Panc1 (cell line): ENCODE results near the gene BCO2. TPM values are rescaled to one million over a fixed set of nuclear protein-coding genes. Genes with fewer than 3 reads are reported as not detected.

Source experiments
- ATAC-seq: fragments of 200-7000 bp; cut with Tn5 transposase; 2 replicates; pipeline ENCODE4 v1.9.1; 2020; ENCODE audit warnings: mild to moderate bottlenecking, moderate library complexity
- BruUV-seq: library from RNA; stranded (reverse); fragments of 400-500 nt; replicated peaks from 2 replicates; lab custom pipeline; 2021; lab: Mats Ljungman, UMichigan
- CTCF ChIA-PET: fragments of 300-600 bp; sonication (Branson Sonifier 250); formaldehyde crosslinking; loops from one replicate; lab custom pipeline; 2022; ENCODE audit warnings: antibody characterized with exemption; lab: Charles Lee
- POLR2A ChIA-PET: fragments of 300-600 bp; sonication (Branson Sonifier 250); formaldehyde crosslinking; loops from one replicate; lab custom pipeline; 2022; ENCODE audit warnings: antibody characterized with exemption; lab: Charles Lee
- DNase-seq: peaks from one replicate; pipeline ENCODE4 v3.0.0-alpha.2; 2010; ENCODE audit warnings: low read depth, low spot score
- H3K27ac ChIP-seq: 2 replicates; pipeline ENCODE4 v1.5.1; 2011; ENCODE audit warnings: mild to moderate bottlenecking, low read length, inconsistent platforms
- H3K27me3 ChIP-seq: fragments of 200-500 bp; sonication (Bioruptor generic); 2 replicates; pipeline ENCODE4 v1.6.0; 2014; ENCODE audit warnings: low read length, inconsistent platforms; ENCODE audit not compliant: control insufficient read depth, insufficient read depth
- H3K36me3 ChIP-seq: fragments of 200-500 bp; sonication (Bioruptor generic); 2 replicates; pipeline ENCODE4 v1.5.1; 2014; ENCODE audit warnings: inconsistent platforms, mild to moderate bottlenecking, low read length, moderate library complexity; ENCODE audit not compliant: control insufficient read depth, insufficient read depth
- H3K4me1 ChIP-seq: 2 replicates; pipeline ENCODE4 v1.5.1; 2011; ENCODE audit warnings: inconsistent platforms, mild to moderate bottlenecking, low read length, moderate library complexity; ENCODE audit not compliant: control insufficient read depth, insufficient read depth
- H3K4me3 ChIP-seq, 2 experiments: 2 replicates each; pipeline ENCODE4 v1.5.1; 2011 to 2012; ENCODE audit warnings: low read depth in 2 of 2, low read length in 2 of 2, mild to moderate bottlenecking in 2 of 2, inconsistent platforms in 1 of 2, moderate library complexity in 1 of 2
- H3K9me3 ChIP-seq: fragments of 200-500 bp; sonication (Bioruptor generic); 2 replicates; pipeline ENCODE4 v1.5.1; 2014; ENCODE audit warnings: low read depth, mild to moderate bottlenecking, inconsistent platforms, low read length, moderate library complexity; ENCODE audit not compliant: control insufficient read depth, insufficient read depth
- POLR2AphosphoS5 ChIP-seq: IDR thresholded peaks from 2 replicates; pipeline ENCODE4 v1.6.1; 2012; ENCODE audit warnings: mild to moderate bottlenecking, low read depth, low read length, moderate library complexity
- REST ChIP-seq, 2 experiments: IDR thresholded peaks; 2 replicates each; pipeline ENCODE4 v1.6.1; 2011 to 2012; ENCODE audit warnings: low read depth in 2 of 2, control low read depth in 1 of 2, low read length in 1 of 2, mild to moderate bottlenecking in 1 of 2, moderate library complexity in 1 of 2; ENCODE audit not compliant: insufficient read depth in 1 of 2
- SIN3A ChIP-seq: IDR thresholded peaks from 2 replicates; pipeline ENCODE4 v1.6.1; 2012; ENCODE audit warnings: low read depth, mild to moderate bottlenecking, low read length, moderate library complexity, borderline replicate concordance; ENCODE audit not compliant: insufficient read depth
- TCF7L2 ChIP-seq: IDR thresholded peaks from 2 replicates; pipeline ENCODE4 v1.6.1; 2011; ENCODE audit warnings: mild to moderate bottlenecking, low read depth, low read length, inconsistent platforms
- in situ Hi-C: cut with HindIII; loops from 2 replicates; pipeline ENCODE4 v1.10.0; 2016; ENCODE audit warnings: low sequenced_read_pairs, low pct_unique_long_range_greater_than_20kb
- intact Hi-C: fragments of 100-400 bp; cut with micrococcal nuclease; formaldehyde crosslinking; loops from one replicate; pipeline ENCODE4 v1.10.0; 2022; ENCODE audit not compliant: unreplicated experiment
- total RNA-seq: library from RNA; stranded (reverse); gene quantifications from one replicate; pipeline ENCODE4 v1.2.1, GENCODE V29; 2021; ENCODE audit not compliant: unreplicated experiment
- TF ChIP-seq, protein P1 (sequence below): fragments of 450-650 bp; IDR thresholded peaks from 2 replicates; pipeline ENCODE4 v1.5.1; 2017; ENCODE audit warnings: mild to moderate bottlenecking

BCO2 gene
- total RNA-seq, 1 experiment from 2014 or later: 2.5 TPM

- POLR2A ChIA-PET: no interaction called here
- Histone ChIP-seq H3K4me1 (no peaks in the 10 kb centered on the region), H3K36me3 (no peaks in the 10 kb centered on the region), H3K27ac (no peak overlapping the region), H3K9me3 (no peaks in the 10 kb centered on the region), H3K4me3 (no peak overlapping the region), H3K27me3 (no peaks in the 10 kb centered on the region)
- BruUV-seq: no TSS peak
- no peak for DNase-seq
- in situ Hi-C loops: no loop called here
- CTCF ChIA-PET: no interaction called here
- intact Hi-C loops: no loop called here
- no peak for ATAC-seq
- TF ChIP-seq SIN3A: no peak
These were observed 72.9 kb downstream of the BCO2 start for GRCh38 chr11:112248201-112248600.

- CTCF ChIA-PET: no interaction called here
- POLR2A ChIA-PET: no interaction called here
- TF ChIP-seq, protein P1, sequence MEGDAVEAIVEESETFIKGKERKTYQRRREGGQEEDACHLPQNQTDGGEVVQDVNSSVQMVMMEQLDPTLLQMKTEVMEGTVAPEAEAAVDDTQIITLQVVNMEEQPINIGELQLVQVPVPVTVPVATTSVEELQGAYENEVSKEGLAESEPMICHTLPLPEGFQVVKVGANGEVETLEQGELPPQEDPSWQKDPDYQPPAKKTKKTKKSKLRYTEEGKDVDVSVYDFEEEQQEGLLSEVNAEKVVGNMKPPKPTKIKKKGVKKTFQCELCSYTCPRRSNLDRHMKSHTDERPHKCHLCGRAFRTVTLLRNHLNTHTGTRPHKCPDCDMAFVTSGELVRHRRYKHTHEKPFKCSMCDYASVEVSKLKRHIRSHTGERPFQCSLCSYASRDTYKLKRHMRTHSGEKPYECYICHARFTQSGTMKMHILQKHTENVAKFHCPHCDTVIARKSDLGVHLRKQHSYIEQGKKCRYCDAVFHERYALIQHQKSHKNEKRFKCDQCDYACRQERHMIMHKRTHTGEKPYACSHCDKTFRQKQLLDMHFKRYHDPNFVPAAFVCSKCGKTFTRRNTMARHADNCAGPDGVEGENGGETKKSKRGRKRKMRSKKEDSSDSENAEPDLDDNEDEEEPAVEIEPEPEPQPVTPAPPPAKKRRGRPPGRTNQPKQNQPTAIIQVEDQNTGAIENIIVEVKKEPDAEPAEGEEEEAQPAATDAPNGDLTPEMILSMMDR: no peak
- TF ChIP-seq POLR2AphosphoS5 (no peak), REST (IDR thresholded peaks at IDR 0.05; ENCODE audit: insufficient read depth in 1 of 2, low read depth in 2 of 2, low read length in 1 of 2) (no peak), TCF7L2 (no peak)
- H3K27me3 ChIP-seq: no peaks in the 10 kb centered on the region
- DNase-seq: no peak
- H3K4me3 ChIP-seq: no peak overlapping the region
- H3K9me3 ChIP-seq: no peaks in the 10 kb centered on the region
- in situ Hi-C loops (no loop called here), intact Hi-C loops (no loop called here)
- no peak for ATAC-seq
- no peaks in the 10 kb centered on the region for H3K36me3 ChIP-seq
- H3K4me1 ChIP-seq: 0 out of 2 replicates have a peak, but pooled peaks cover under 1% of the 10 kb centered on the region
- no peak overlapping the region for H3K27ac ChIP-seq
- no TSS peak for BruUV-seq
These were observed 74.7 kb downstream of the BCO2 start for GRCh38 chr11:112249871-112250610.

DNA sequence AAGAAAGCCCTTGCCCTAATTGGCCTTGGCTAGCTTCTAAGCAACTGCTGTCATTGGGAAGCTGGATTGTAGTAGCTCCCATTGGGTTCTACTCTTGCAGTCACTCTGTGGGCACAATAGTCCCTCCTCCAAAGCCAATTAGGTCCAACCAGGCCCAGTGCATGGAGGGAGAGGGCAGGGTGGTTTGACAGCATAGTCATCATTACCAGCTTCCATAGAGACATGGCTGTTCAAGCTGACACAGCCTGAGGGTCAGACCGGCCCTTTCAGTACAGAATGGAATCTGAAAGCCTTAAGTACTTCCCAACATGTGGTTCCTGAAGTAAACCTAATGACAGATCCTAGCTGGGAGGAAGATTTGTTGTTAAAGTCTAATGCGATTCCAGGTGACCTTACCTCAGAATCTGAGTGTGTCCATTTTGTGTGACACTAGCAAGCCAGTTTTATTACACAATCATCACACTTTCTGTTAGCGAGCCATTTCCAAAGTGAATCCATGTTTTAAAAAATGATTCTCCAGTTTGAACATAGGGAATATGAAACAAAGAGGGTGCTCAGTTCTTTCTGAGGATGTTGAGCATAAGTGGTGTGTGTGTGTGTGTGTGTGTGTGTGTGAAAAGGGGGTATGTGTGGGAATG is 78.4 kb downstream of the BCO2 start:
- Histone ChIP-seq H3K36me3 (no peaks in the 10 kb centered on the region), H3K4me3 (no peak overlapping the region), H3K27ac (no peak overlapping the region), H3K27me3 (no peaks in the 10 kb centered on the region), H3K4me1 (0 out of 2 replicates have a peak, but pooled peaks cover 5% of the 10 kb centered on the region), H3K9me3 (no peaks in the 10 kb centered on the region)
- BruUV-seq: no TSS peak
- in situ Hi-C loops (no loop called here), intact Hi-C loops (no loop called here)
- POLR2A ChIA-PET: no interaction called here
- CTCF ChIA-PET: interaction anchor here (0.6 kb wide), 1 partner anchor 142 kb away, joined by 3 read pairs; no protein-coding TSS in a partner anchor
- DNase-seq: no peak
- TF ChIP-seq POLR2AphosphoS5 (no peak), SIN3A (no peak), REST (IDR thresholded peaks at IDR 0.05; ENCODE audit: insufficient read depth in 1 of 2, low read depth in 2 of 2, low read length in 1 of 2) (no peak), TCF7L2 (no peak)
- TF ChIP-seq, protein P1: no peak
- ATAC-seq: no peak
